Activated CD4-positive, alpha-beta T cell treated with anti-CD3 and anti-CD28 coated beads, Interleukin-2, amount 50 U/mL, for 1 hour (primary cell): ENCODE results near the gene CFAP206.
"Not testable (repeated sequence)": the region's sequence is repeated elsewhere in the genome, so short reads cannot be mapped to it uniquely, and the experiment has no call there.

Experiments used
- DNase-seq: peaks from one replicate; pipeline ENCODE4 v3.0.0-alpha.2; 2020

The CFAP206 gene

GRCh38 chr6:87426789-87427188, 19.0 kb downstream of the CFAP206 start:
- DNase-seq, result no peak

DNA sequence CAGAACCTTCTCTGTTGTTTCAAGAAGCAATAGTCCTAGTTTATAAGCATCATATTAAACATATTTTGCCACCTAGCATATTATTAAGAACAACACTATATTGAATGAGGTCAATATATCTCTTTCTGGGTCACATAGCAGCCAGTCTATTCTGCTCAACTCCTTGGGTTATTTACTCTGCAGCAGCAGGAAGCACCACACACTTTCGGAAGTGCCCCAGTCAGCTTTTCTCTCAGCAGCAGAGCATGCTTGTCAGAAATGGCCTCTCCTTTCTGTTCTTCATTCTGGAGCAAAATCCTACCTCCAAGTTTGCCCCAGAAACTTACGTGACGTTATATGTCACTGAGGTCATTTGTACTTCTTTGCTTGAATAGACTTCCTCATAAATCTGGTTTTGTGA, 22.7 kb downstream of the CFAP206 start:
- DNase-seq, result no peak

DNA sequence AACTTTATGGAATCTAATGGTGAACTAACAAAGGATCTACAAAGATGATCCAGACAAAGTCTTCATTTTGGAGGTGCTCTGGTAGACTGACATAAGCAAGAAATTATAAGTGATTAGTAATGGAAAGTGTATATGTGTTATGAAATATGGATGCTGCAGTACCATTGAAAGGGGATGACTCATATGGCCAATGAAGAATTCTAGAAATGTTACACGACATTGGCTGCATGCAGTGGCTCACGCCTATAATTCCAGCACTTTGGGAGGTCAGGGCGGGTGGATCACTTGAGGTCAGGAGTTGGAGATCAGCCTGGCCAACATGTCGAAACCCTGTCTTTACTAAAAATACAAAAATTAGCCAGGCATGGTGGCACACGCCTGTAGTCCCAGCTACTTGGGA, 23.5 kb downstream of the CFAP206 start:
- DNase-seq, result no peak

DNA sequence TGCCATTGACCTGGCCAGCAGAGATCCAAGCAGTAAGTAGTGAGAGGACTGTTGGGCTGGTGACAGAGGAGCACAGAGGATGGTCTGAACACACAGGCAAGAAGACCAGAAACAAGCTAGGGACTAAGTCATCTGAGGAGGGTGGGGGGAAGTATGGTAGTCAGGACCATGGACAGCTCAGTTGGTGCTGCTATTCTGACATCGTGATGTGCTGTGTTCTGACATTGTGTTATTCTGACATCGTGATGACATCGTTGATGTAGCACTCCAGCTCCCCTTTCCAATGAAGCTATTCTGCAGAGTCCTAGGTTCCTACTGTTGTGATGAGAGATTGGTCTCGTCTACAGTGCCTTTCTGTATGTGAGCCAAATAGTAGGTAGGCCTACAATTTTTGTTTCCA, 28.7 kb downstream of the CFAP206 start:
- DNase-seq, result peak; percentile 42

- DNase-seq, result no peak
Measured at GRCh38 chr6:87441711-87442110, 33.9 kb downstream of the CFAP206 start.

DNA sequence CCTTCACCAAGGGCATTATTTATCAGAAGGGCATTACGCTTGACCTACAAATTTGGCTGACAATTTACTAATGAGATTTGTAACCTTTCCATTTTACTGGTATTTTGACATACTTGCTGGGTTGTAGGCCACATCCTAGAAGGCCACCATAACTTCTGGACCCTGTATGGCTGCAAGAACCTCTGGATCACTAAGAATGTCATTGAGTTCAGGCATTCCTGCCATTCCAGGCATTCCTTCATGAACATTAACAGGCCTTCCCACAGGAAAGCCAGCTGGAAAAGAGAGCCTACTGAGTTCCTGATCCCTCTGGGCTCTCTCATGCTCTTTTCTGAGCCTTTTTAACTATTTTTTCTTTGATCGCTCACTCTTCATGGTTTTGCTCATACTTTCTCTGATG, 36.6 kb downstream of the CFAP206 start:
- no peak for DNase-seq

DNA sequence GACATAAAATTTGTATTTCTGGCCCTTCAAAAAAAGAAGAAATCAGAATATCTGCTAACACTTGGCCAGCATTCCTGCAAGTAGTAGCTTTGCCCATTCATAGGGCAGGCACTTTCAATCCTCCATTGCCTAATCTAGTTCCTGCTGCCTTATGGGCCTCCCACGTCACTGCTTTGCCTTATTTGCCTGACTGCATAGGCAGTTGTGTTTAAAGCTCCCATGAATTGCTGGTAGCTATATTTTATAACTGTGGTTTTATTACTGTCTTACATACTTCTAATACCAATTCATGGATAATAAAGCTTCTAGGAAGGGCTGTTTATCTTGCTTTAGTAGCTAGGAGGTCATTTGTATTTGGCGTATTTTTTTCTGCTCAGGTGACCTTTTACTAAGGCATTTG, 57.3 kb downstream of the CFAP206 start:
- DNase-seq, result no peak

DNA sequence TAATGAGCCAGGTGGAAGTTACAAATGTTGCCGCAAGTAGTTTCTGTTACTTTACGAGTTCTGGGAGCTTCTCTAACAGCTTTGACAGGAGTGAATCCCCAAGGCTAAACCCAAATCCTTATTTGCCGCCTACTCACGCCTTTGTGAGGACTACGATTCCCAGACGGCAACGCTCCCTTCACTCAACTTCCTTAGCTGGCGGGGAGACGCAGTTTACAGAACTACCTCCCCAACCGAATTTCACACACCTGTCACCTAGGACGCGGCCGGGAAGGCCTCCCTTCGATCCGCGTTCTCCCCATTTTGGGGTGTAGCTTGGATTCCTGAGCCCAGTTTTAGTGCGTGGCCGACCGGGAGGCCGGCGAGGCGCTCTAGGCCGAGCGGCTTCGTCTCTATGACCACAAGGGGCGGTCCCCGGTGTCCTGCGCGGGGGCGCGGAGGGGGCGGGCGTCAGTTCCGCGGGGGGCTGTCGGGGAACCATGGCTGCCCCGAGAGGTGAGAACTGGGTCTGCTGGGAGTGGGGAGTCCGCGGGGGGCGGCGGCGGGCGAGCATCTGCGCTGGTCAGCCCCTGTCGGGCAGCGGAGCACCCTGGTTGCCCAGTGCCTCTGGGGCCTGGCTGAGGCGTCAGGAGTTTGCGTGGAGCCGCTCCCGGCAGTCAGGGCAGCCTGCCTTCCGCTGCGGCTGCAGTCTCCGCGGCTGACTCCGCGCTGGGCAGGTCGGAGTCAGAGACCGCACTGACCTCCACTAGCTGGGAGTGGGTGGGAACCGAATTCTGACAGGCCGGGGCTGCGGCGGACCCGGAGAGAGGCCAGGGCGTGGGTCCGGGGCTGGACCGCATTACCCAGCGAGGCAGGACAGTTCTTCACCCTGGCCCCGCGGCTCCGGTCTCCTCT, 65.0 kb downstream of the CFAP206 start, which contains the start of gene SLC35A1:
TSS of gene SLC35A1 (plus strand) at position 450 of the 894 bp plus-strand sequence. CDS start at position 480, 30 bp downstream.
- DNase-seq, result peak; percentile 82

- peak; percentile 55 for DNase-seq
Measured at GRCh38 chr6:87473419-87473903, 65.7 kb downstream of the CFAP206 start.

DNA sequence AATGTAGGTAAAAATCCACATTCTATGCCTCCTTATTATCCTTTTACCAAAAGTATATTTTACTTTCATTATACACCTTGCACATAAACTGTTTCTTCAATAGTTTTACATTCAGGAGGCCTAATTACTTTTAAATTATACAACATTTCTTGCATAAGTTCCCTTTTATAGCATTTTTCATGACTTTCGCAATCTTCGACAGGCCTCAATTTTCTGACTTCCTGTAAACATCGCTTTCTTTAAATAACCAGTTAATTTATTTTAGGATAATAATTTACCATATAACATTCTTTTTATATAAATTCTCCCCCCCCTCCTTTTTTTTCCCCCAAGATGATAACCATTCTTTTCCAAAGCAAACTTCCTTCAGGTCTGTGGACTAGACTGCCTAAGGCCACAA, 74.2 kb downstream of the CFAP206 start:
- no peak for DNase-seq

- no peak for DNase-seq
Measured at GRCh38 chr6:87482366-87482765, 74.6 kb downstream of the CFAP206 start.

DNA sequence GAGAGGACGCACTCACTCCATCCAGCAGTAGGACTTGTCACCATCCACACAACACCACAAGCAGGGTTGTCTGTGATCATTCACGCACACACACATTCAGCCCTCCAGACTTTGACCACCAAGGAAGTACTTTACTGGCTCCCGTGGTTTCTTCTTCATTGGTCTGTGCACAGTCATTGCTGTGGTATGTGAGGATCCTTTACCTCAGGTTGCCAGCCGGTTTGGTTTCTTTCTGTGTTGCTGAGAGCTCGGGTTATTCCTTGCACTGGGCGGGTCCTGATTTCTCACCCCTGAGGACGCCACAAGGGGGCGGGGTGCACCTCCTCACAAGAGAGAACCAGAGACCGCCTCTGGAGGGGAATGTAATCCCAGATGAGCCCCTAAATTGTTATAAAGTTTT, 76.2 kb downstream of the CFAP206 start:
- DNase-seq, result no peak

- DNase-seq, result no peak
Measured at GRCh38 chr6:87484491-87484890, 76.7 kb downstream of the CFAP206 start.

DNA sequence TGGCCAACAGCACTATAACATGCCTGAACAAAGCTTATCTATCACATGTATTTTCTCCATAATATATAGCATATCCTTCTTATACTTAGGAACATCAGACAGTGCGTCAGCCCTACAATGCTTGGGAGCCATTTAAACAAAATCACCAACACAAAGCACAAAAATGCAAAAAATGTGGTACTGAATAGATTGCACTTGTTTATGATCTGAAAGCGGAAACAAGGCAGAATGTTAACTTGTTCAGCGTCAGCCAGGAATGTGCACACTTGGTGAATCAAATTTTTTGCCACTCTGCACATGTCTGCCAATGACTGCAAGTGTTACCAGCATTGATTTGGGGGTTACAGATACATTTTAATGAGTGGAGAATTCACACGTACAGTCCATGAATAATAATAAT, 79.8 kb downstream of the CFAP206 start:
- DNase-seq, result no peak

GRCh38 chr6:87489326-87489725, 81.6 kb downstream of the CFAP206 start:
- not testable (repeated sequence) for DNase-seq

DNA sequence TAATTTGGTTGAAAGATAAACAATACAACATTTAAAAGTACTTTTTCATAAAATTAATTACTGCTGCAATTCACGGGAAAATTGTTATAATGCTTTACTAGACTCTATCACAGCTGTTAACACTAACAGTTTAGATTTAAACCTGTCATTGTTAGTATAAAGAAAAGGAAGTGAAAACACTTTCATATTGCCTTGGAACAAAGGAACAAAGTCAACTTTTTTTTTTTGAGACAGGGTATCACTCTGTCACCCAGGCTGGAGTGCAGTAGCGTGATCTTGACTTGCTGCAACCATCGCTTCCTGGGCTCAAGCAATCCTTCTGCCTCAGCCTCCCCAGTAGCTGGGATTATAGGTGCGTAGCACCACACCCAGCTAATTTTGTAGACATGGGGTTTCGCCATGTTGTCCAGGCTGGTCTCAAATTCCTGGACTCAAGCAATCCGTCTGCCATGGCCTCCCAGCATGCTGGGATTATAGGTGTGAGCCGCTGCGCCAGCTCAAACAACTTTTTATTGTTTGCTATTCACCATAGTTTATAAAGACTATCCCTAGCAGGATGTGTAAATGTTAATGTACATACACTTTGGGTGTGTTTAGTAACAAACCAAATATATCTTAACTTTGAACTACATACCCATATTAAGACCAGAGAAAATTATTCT, 87.1 kb downstream of the CFAP206 start:
- no peak for DNase-seq

GRCh38 chr6:87498048-87498447, 90.3 kb downstream of the CFAP206 start:
- DNase-seq, result no peak

GRCh38 chr6:87501809-87502572, 94.2 kb downstream of the CFAP206 start:
- DNase-seq, result no peak

DNA sequence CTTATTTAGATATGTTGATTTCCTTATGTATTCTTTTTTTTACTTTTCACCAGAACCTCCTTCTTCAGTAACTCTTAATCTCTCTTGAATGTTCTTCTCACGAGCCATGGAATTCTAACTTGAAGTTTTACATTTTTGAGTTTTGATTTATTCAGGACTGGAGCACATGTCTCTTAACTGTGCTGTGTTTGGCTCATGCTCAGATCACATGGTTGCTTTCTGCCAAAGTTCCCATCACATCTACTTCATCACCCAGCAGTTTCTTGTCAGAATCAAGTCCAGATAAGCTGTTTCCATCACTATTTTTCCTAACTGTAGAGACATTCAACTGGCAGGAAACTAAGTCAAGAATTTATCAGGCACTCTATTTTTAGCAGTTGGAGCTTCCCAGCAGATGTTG, 96.7 kb downstream of the CFAP206 start:
- DNase-seq, result no peak
